Measurements from ENCODE around the gene REXO5. TPM values are rescaled to one million over a fixed set of nuclear protein-coding genes. Genes with fewer than 3 reads are reported as not detected.
A peak's percentile ranks its signal among the peaks of the same experiment; 100 is the strongest.

The REXO5 gene
- total and polyA plus RNA-seq, 2 of the 13 experiments (the other 11 are each of a cell fraction or from before 2014, with no cell fraction given): 5.9 to 13.1 TPM

DNA sequence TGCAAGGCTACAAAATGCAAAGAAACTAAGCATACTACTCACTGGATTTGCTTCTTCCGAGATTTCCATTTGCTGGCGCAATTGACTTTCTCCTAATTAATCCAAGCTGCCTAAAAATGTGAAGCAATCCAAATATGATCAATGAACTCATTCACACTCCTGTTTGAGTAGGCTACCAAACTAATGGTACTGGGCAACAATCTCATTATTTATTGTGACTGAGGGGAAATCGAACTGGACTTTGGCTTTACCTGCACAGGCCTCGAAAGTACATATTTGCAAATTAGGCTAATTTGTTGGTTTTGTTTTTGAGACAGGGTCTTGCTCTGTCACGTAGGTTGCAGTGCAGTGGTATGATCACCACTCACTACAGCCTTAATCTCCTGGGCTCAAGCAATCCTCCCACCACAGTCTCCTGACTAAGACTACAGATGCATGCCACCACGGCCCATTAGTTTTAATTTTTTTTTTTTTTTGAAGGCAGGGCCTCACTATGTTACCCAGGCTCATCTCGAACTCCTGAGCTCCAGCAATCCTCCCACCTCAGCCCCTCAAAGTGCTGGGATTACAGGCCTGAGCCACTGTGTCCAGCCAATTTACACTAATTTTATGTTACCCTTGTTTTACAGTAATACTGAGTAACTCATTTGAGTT is 2.6 kb upstream of the REXO5 start (continued):
- TF ChIP-seq ZNF496 (CRISPR knock-in tag; IDR thresholded peaks at IDR 0.05; ENCODE audit: insufficient replicate concordance) (no peak), SNAI1 (CRISPR knock-in tag; IDR thresholded peaks at IDR 0.05; ENCODE audit: borderline replicate concordance) (peak; percentile 60; the same call in 1 of the 2 replicates), ZNF766 (CRISPR knock-in tag; IDR thresholded peaks at IDR 0.05; ENCODE audit: borderline replicate concordance) (peak; percentile 22; the same call in 1 of the 2 replicates), ZNF7 (CRISPR knock-in tag; IDR thresholded peaks at IDR 0.05) (no peak), SPEN (CRISPR knock-in tag; IDR thresholded peaks at IDR 0.05; ENCODE audit: low read depth) (0 out of 2 replicates have a peak, but pooled peaks have one; percentile 46), ZNF30 (CRISPR knock-in tag; IDR thresholded peaks at IDR 0.05) (peak; percentile 24; the same call in 1 of the 2 replicates), BRCA1 (CRISPR knock-in tag; IDR thresholded peaks at IDR 0.05) (peak; percentile 76; the same call in 1 of the 2 replicates), ZNF205 (CRISPR knock-in tag; IDR thresholded peaks at IDR 0.05) (no peak), SRSF1 (optimal IDR thresholded peaks at IDR 0.05; ENCODE audit: low read depth, low read length) (no peak)
- TF ChIP-seq, protein P1, sequence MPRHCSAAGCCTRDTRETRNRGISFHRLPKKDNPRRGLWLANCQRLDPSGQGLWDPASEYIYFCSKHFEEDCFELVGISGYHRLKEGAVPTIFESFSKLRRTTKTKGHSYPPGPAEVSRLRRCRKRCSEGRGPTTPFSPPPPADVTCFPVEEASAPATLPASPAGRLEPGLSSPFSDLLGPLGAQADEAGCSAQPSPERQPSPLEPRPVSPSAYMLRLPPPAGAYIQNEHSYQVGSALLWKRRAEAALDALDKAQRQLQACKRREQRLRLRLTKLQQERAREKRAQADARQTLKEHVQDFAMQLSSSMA (CRISPR knock-in tag; IDR thresholded peaks at IDR 0.05): no peak
- TF ChIP-seq, protein P2, sequence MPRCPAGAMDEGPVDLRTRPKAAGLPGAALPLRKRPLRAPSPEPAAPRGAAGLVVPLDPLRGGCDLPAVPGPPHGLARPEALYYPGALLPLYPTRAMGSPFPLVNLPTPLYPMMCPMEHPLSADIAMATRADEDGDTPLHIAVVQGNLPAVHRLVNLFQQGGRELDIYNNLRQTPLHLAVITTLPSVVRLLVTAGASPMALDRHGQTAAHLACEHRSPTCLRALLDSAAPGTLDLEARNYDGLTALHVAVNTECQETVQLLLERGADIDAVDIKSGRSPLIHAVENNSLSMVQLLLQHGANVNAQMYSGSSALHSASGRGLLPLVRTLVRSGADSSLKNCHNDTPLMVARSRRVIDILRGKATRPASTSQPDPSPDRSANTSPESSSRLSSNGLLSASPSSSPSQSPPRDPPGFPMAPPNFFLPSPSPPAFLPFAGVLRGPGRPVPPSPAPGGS (CRISPR knock-in tag; IDR thresholded peaks at IDR 0.05): no peak
- TF ChIP-seq, protein P3, sequence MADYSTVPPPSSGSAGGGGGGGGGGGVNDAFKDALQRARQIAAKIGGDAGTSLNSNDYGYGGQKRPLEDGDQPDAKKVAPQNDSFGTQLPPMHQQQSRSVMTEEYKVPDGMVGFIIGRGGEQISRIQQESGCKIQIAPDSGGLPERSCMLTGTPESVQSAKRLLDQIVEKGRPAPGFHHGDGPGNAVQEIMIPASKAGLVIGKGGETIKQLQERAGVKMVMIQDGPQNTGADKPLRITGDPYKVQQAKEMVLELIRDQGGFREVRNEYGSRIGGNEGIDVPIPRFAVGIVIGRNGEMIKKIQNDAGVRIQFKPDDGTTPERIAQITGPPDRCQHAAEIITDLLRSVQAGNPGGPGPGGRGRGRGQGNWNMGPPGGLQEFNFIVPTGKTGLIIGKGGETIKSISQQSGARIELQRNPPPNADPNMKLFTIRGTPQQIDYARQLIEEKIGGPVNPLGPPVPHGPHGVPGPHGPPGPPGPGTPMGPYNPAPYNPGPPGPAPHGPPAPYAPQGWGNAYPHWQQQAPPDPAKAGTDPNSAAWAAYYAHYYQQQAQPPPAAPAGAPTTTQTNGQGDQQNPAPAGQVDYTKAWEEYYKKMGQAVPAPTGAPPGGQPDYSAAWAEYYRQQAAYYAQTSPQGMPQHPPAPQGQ (CRISPR knock-in tag; IDR thresholded peaks at IDR 0.05; ENCODE audit: borderline replicate concordance): no peak
- TF ChIP-seq, protein P4, sequence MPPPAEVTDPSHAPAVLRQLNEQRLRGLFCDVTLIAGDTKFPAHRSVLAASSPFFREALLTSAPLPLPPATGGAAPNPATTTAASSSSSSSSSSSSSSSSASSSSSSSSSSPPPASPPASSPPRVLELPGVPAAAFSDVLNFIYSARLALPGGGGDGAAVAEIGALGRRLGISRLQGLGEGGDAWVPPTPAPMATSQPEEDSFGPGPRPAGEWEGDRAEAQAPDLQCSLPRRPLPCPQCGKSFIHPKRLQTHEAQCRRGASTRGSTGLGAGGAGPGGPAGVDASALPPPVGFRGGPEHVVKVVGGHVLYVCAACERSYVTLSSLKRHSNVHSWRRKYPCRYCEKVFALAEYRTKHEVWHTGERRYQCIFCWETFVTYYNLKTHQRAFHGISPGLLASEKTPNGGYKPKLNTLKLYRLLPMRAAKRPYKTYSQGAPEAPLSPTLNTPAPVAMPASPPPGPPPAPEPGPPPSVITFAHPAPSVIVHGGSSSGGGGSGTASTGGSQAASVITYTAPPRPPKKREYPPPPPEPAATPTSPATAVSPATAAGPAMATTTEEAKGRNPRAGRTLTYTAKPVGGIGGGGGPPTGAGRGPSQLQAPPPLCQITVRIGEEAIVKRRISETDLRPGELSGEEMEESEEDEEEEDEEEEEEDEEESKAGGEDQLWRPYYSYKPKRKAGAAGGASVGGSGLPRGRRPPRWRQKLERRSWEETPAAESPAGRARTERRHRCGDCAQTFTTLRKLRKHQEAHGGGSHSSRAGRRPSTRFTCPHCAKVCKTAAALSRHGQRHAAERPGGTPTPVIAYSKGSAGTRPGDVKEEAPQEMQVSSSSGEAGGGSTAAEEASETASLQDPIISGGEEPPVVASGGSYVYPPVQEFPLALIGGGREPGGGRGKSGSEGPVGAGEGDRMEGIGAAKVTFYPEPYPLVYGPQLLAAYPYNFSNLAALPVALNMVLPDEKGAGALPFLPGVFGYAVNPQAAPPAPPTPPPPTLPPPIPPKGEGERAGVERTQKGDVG (CRISPR knock-in tag; IDR thresholded peaks at IDR 0.05; ENCODE audit: borderline replicate concordance): no peak
- TF ChIP-seq, protein P5, sequence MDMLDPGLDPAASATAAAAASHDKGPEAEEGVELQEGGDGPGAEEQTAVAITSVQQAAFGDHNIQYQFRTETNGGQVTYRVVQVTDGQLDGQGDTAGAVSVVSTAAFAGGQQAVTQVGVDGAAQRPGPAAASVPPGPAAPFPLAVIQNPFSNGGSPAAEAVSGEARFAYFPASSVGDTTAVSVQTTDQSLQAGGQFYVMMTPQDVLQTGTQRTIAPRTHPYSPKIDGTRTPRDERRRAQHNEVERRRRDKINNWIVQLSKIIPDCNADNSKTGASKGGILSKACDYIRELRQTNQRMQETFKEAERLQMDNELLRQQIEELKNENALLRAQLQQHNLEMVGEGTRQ (IDR thresholded peaks at IDR 0.05; ENCODE audit: low read depth, low read length): no peak
- TF ChIP-seq, protein P5 (CRISPR knock-in tag; IDR thresholded peaks at IDR 0.05; ENCODE audit: borderline replicate concordance): no peak
- TF ChIP-seq, protein P6, sequence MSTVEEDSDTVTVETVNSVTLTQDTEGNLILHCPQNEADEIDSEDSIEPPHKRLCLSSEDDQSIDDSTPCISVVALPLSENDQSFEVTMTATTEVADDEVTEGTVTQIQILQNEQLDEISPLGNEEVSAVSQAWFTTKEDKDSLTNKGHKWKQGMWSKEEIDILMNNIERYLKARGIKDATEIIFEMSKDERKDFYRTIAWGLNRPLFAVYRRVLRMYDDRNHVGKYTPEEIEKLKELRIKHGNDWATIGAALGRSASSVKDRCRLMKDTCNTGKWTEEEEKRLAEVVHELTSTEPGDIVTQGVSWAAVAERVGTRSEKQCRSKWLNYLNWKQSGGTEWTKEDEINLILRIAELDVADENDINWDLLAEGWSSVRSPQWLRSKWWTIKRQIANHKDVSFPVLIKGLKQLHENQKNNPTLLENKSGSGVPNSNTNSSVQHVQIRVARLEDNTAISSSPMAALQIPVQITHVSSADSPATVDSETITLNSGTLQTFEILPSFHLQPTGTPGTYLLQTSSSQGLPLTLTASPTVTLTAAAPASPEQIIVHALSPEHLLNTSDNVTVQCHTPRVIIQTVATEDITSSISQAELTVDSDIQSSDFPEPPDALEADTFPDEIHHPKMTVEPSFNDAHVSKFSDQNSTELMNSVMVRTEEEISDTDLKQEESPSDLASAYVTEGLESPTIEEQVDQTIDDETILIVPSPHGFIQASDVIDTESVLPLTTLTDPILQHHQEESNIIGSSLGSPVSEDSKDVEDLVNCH (CRISPR knock-in tag; IDR thresholded peaks at IDR 0.05): no peak

Data from HepG2 (cell line).